HG02610 (cell line): Measurements from ENCODE around the gene ME1.
"Not testable (repeated sequence)": the region's sequence is repeated elsewhere in the genome, so short reads cannot be mapped to it uniquely, and the experiment has no call there.

Source experiments
- ATAC-seq: cut with Tn5 transposase; IDR thresholded peaks from one replicate; pipeline ENCODE4 v1.9.1; 2021; ENCODE audit warnings: mild to moderate bottlenecking, moderate library complexity; ENCODE audit not compliant: unreplicated experiment

The ME1 gene

DNA sequence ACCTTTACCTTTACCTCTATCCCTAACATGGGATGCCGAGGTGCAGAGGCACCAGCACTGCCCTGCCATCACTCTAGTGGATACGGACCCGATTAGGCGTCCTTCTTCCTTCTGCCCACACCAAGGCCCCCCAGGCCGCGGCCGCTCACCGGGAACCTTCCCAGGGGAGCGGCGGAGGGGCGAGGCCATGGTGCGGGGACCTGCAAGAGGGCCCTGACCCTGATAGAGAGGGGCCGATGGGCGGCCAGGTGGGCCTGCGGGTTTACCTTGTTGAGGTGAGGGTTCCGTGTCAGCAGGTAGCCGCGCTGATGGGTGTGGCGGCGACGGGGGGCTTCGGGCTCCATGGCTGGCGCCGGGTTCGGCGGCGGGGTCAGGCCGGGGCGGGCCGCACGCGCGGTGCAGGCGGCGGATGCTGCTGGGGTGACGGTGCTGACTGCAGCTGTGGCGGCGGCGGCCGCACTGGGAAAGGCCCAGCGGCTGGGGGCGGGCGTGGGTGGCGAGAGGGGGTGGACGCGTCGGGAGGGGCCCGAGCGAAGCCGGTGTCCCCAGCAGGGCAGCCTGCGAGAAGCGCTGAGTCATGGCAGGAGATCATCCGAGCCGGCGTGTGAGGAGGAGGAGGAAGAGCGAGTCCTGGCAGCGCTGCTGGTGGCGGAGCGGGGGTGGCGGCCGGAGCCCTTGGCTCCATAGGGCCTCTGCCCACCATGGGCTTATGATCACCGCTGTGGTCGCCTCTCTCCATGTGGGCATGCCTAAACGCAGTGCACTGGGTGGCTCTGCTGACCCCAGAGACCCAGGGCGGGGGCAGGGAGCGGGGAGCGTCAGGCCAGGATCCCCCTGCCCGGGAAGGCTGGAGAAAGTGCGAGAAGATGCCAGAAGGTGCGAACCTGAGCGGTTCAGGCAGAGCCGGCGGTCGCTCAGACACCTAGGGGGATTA lies at the start of gene ME1:
TSS of gene ME1 (minus strand) at position 441 of the 934 bp plus-strand sequence. CDS start at position 344, 97 bp downstream.
- ATAC-seq, result peak; percentile 91

DNA sequence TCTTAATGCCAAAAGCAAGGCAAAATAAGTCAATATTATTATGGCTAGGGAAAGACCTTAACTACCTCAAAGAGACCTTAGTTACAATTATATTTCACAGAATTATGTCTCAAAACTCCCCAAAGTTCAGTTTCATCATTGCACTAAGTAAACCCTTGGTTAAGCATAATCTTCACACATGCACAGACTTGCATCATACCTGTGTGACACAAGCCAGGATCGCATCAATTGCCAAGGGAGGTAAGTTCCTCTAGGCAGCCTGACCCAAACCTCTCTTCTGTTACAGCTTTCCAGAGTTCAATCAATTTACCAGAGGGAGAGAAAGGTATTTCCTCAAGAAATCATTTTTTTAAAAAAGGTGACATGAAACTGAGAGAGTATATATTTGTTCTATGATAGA lies 49.6 kb upstream of the ME1 start:
- ATAC-seq, result no peak

- ATAC-seq, result no peak
Observed at GRCh38 chr6:83479389-83479788, 48.5 kb upstream of the ME1 start.

DNA sequence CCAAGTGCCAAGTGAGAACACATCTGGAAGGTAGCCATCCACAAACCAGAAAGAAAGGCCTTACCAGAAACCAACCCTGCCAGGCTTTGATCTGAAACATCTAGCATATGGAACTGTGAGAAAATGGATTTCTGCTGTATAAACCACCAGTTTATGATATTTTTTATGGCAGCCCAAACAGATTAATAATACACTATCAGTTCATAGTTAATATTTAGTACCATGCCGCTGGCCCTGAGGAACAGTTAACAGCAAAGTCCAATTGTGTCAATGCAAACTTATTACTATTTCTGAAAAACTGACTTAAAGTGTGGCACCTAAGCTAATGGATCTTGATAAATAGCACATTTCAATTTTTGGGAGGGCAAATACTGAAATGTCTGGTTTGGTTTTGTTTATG lies 46.1 kb upstream of the ME1 start:
- ATAC-seq, result no peak

- ATAC-seq, result no peak
Observed at GRCh38 chr6:83474309-83474708, 43.5 kb upstream of the ME1 start.

DNA sequence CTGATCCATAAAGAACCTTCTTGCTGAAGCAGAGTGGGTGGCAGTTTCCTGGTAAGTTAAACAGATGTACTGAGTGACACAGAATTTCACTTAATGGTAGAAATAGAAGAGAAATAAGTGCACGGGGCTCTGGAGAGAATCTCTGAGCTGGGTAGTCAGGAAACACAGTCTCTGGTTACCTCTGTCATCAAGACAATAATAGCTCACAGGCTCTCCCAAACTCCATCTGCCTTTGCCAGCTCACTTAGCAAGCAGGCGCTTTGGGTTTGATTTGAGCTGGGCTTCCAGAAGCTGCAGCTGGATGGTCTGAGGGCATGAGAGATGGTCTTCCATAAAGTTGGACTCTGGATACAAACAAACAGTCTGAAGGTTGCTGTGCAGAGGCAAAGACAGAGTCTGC lies 41.9 kb upstream of the ME1 start:
- ATAC-seq, result no peak

DNA sequence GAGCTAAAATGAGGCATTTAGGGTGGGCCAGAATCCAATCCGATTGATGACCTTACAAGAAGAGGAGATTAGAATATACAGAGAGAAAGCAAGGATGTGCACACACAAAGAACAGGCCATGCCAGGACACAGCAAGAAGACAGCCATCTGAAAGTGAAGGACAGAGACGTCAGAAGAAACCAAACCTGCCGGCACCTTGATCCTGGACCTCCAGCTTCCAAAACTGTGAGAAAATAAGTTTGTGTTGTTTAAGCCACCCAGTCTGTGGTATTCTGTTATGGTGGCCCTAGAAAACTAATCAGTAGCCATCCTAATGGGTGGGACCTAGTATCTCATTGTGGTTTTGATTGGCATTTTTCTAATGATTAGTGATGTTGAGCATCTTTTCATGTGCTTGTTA lies 39.7 kb upstream of the ME1 start:
- ATAC-seq, result no peak

- ATAC-seq, result no peak
Observed at GRCh38 chr6:83470001-83470400, 39.1 kb upstream of the ME1 start.

GRCh38 chr6:83467620-83468036 lies 36.8 kb upstream of the ME1 start:
- no peak for ATAC-seq

DNA sequence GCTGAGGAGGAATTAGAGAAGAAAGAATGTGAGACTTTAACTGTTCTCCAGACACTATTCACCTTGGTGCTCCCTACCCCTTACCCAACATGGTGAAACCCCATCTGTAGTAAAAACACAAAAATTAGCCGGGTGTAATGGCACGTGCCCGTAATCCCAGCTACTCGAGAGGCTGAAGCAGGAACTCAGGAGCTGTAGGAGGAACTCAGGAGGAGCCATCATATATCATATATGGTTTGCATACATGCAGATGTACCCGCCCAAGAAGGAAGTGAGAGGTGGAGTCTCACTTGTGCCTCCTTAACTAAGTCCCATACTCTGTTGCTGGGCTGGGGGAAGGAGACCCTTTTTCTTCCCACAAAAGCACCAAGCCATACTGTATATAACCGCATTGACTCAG lies 35.5 kb upstream of the ME1 start:
- ATAC-seq, result no peak

GRCh38 chr6:83464381-83465140 lies 33.7 kb upstream of the ME1 start:
- no peak for ATAC-seq

- no peak for ATAC-seq
Observed at GRCh38 chr6:83463886-83464285, 33.0 kb upstream of the ME1 start.

- ATAC-seq, result no peak
Observed at GRCh38 chr6:83462524-83462923, 31.7 kb upstream of the ME1 start.

DNA sequence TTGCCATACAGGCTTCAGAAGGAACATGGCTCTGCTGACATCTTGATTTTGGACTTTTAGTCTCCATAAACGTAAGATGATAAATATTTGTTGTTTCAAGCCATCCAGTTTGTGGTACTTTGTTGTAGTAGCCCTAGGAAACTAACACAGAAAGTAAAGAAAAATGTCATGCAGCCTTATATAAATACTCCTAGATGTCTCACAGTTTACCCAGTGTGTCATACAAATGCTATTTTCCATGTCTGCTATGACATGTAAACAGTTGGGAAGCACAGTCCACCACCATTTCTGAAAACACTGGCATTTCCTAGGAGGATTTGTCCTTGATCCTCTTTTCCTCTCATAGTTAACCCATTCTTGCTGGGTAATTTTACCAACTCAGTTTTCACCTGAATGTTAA lies 30.6 kb upstream of the ME1 start:
- ATAC-seq, result no peak

DNA sequence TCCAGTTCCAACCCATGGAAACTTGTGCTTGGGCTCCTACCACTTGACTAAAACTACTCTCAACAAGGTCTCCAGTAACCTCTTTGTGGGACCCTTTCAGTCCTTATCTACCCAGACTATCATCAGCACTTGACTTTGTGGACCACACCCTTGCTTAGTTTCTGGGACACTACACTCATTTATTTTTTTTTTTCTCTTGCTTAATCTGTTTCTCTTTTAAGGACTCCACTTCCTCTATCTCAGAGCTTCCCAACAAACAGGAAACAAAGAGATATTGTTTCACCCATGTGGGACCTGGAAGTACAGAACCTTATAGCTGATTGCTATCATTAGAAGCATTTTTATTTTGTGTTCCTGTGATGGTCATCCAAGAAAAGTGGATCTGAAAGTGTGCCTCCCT lies 28.8 kb upstream of the ME1 start:
- no peak for ATAC-seq

DNA sequence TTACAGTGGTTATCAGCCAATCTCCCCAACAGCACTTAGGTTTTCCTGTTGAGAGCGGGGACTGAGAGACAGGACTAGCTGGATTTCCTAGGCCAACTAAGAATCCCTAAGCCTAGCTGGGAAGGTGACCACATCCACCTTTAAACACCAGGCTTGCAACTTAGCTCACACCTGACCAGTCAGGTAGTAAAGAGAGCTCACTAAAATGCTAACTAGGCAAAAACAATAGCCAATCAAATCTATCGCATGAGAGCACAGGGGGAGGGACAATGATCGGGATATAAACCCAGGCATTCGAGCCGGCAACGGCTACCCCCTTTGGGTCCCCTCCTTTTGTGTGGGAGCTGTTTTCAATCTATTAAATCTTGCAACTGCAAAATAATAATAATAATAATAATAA lies 19.2 kb upstream of the ME1 start:
- ATAC-seq, result not testable (repeated sequence)

DNA sequence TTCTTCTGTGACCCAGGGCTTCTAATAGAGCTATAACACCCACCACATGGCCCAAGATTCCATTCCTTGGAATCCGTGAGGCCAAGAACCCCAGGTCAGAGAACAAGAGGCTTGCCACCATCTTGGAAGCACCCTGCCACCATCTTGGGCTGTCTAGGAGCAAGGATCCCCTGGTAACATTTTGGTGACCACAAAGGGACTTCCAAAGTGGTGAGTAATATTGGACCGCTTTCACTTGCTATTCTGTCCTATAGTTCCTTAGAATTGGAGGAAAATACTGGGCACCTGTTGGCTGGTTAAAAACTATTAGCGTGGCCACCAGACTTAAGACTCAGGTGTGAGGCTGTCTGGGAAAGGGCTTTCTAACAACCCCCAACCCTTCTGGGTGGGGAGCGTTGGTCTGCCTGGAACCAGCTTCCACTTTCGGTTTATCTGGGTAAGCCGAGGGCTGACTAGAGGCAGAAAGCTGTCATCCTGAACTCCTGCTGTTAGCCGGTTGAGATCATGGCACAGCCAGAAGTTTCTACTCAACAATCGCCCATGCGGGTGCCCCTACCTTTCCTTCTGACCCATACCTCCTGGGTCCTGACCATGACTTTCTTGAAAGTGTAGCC lies 13.3 kb upstream of the ME1 start:
- not testable (repeated sequence) for ATAC-seq

GRCh38 chr6:83443516-83443915 lies 12.7 kb upstream of the ME1 start:
- ATAC-seq, result no peak

GRCh38 chr6:83442752-83443151 lies 11.9 kb upstream of the ME1 start:
- ATAC-seq, result no peak

- no peak for ATAC-seq
Observed at GRCh38 chr6:83439201-83439600, 8.3 kb upstream of the ME1 start.

GRCh38 chr6:83436674-83437073 lies 5.8 kb upstream of the ME1 start:
- ATAC-seq, result no peak

- no peak for ATAC-seq
Observed at GRCh38 chr6:83433177-83433576, 2.3 kb upstream of the ME1 start.
